K562 (cell line): ENCODE results near the gene HADHA. TPM values are rescaled to one million over a fixed set of nuclear protein-coding genes. Genes with fewer than 3 reads are reported as not detected.
A peak's percentile ranks its signal among the peaks of the same experiment; 100 is the strongest.

Experiments
- ATAC-seq: fragments of 200-7000 bp; cut with Tn5 transposase; 3 replicates; pipeline ENCODE4 v1.9.1; 2020; ENCODE audit warnings: moderate library complexity
- BruUV-seq: library from RNA; stranded (reverse); fragments of 400-500 nt; replicated peaks from 2 replicates; lab custom pipeline; 2021; lab: Mats Ljungman, UMichigan
- CTCF ChIA-PET: fragments of 300-600 bp; formaldehyde crosslinking; extraction: SDS; loops from one replicate; lab custom pipeline; 2021; ENCODE audit warnings: low intra/inter-chr PET ratio; lab: Yijun Ruan, JAX
- POLR2A ChIA-PET: fragments of 300-600, 350-650 bp; sonication (Branson Sonifier 250); formaldehyde crosslinking; extraction: SDS; loops from one replicate; lab custom pipeline; 2021; ENCODE audit warnings: antibody characterized with exemption, inconsistent platforms; lab: Yijun Ruan, JAX
- DNase-seq, 4 experiments: peaks; one replicate each; pipeline versions ENCODE4 v3.0.0 to v3.0.0-alpha.2; 2011 to 2018; ENCODE audit warnings: low spot score in 3 of 4, mixed read lengths in 3 of 4; ENCODE audit errors: extremely low read depth in 1 of 4
- FAIRE-seq: peaks from 2 replicates; lab custom pipeline; 2011; peaks lifted over from hg19 to GRCh38; lab: Jason Lieb, UNC
- H2AFZ ChIP-seq: 2 replicates; pipeline ENCODE4 v1.6.0; 2011; ENCODE audit warnings: low read depth, low read length, control low read depth, inconsistent platforms
- H3K27ac ChIP-seq: fragments of 200-600 bp; 3 replicates; pipeline ENCODE4 v1.8.0; 2011; ENCODE audit warnings: low read depth, mild to moderate bottlenecking, control low read depth, inconsistent platforms, low read length, moderate library complexity, mixed read lengths; ENCODE audit errors: extremely low read depth
- H3K27me3 ChIP-seq, 2 experiments: fragments of 300-600 bp in 1 of 2; 2 replicates in 1 of 2; 3 replicates in 1 of 2; pipeline versions ENCODE4 v1.6.0 to v1.8.0; 2011; ENCODE audit warnings: inconsistent platforms in 2 of 2, low read length in 2 of 2, mild to moderate bottlenecking in 1 of 2, mixed read lengths in 1 of 2, moderate library complexity in 1 of 2; ENCODE audit not compliant: control insufficient read depth in 2 of 2, insufficient read depth in 2 of 2
- H3K36me3 ChIP-seq: fragments of 300-600 bp; 3 replicates; pipeline ENCODE4 v1.8.0; 2011; ENCODE audit warnings: mild to moderate bottlenecking, low read length, inconsistent platforms; ENCODE audit not compliant: control insufficient read depth, insufficient read depth
- H3K4me1 ChIP-seq, 2 experiments: fragments of 200-600 bp in 1 of 2; replicated peaks in 1 of 2; 2 replicates in 1 of 2; 3 replicates in 1 of 2; pipeline versions ENCODE4 v1.5.1 to v1.8.0; 2011; ENCODE audit warnings: inconsistent platforms in 2 of 2, low read length in 2 of 2, mild to moderate bottlenecking in 1 of 2, mixed read lengths in 1 of 2, moderate library complexity in 1 of 2; ENCODE audit not compliant: control insufficient read depth in 2 of 2, insufficient read depth in 2 of 2
- H3K4me2 ChIP-seq: 2 replicates; pipeline ENCODE4 v1.6.1; 2011; ENCODE audit warnings: low read length, control low read depth, inconsistent platforms, mixed read lengths; ENCODE audit not compliant: insufficient read depth
- H3K4me3 ChIP-seq: fragments of 200-600 bp; sonication (generic), shearing (Covaris generic); 2 replicates; pipeline ENCODE4 v1.5.1; 2016; ENCODE audit warnings: control low read depth, inconsistent platforms
- H3K79me2 ChIP-seq: fragments of 200-600 bp; 3 replicates; pipeline ENCODE4 v1.8.0; 2011; ENCODE audit warnings: low read length, inconsistent platforms; ENCODE audit not compliant: control insufficient read depth, insufficient read depth
- H3K9ac ChIP-seq, 2 experiments: 2 replicates each; pipeline versions ENCODE4 v1.6.0 to v1.6.1; 2011; ENCODE audit warnings: low read depth in 2 of 2, low read length in 2 of 2, control low read depth in 1 of 2, inconsistent platforms in 1 of 2, mild to moderate bottlenecking in 1 of 2, mixed read lengths in 1 of 2; ENCODE audit not compliant: insufficient read depth in 1 of 2
- H3K9me1 ChIP-seq: one replicate; pipeline ENCODE4 v1.6.0; 2011; ENCODE audit warnings: inconsistent platforms, mild to moderate bottlenecking, low read length, moderate library complexity; ENCODE audit not compliant: control insufficient read depth, insufficient read depth
- H3K9me3 ChIP-seq: replicated peaks from 2 replicates; pipeline ENCODE4 v1.5.1; 2011; ENCODE audit warnings: low read depth, low read length, inconsistent platforms; ENCODE audit not compliant: control insufficient read depth, insufficient read depth
- H4K20me1 ChIP-seq: replicated peaks from 2 replicates; pipeline ENCODE4 v1.6.1; 2011; ENCODE audit warnings: low read length, inconsistent platforms, mixed read lengths; ENCODE audit not compliant: control insufficient read depth, insufficient read depth
- CHD4 ChIP-seq: fragments of 200-600 bp; sonication (generic); IDR thresholded peaks from 3 replicates; pipeline ENCODE4 v1.6.1; 2012; ENCODE audit warnings: low read depth, mild to moderate bottlenecking, mixed read lengths, low read length, inconsistent platforms; ENCODE audit not compliant: insufficient read depth, insufficient replicate concordance, poor library complexity, severe bottlenecking
- HOMEZ ChIP-seq: fragments of 250-450 bp; sonication (Bioruptor Pico); IDR thresholded peaks from 2 replicates; pipeline ENCODE4 v1.4.0; 2020; ENCODE audit warnings: mild to moderate bottlenecking, moderate library complexity
- MTA2 ChIP-seq: fragments of 450-650 bp; IDR thresholded peaks from 2 replicates; pipeline ENCODE4 v1.6.1; 2016; ENCODE audit warnings: low read depth
- NCOA2 ChIP-seq, 2 experiments: fragments of 450-650 bp; IDR thresholded peaks; 2 replicates each; pipeline ENCODE4 v1.6.1; 2018; ENCODE audit warnings: mild to moderate bottlenecking in 2 of 2, moderate library complexity in 1 of 2; ENCODE audit not compliant: partially characterized antibody in 2 of 2
- NFIX ChIP-seq: fragments of 250-450 bp; sonication (Bioruptor Pico); IDR thresholded peaks from 2 replicates; pipeline ENCODE4 v1.4.0; 2020; ENCODE audit warnings: low read depth, mild to moderate bottlenecking, moderate library complexity
- NR2C2 ChIP-seq, 2 experiments: fragments of 200-800 bp in 1 of 2; sonication (Bioruptor generic) in 1 of 2; sonication (generic) in 1 of 2; formaldehyde crosslinking in 1 of 2; IDR thresholded peaks; 2 replicates each; pipeline versions ENCODE4 v1.6.1 to v1.8.0; 2016 to 2022; ENCODE audit warnings: mild to moderate bottlenecking in 1 of 2, missing compliant biosample characterization in 1 of 2, missing genetic modification characterization in 1 of 2, missing genetic modification reagents in 1 of 2
- PBX2 ChIP-seq, 2 experiments: IDR thresholded peaks in 1 of 2; conservative IDR thresholded peaks in 1 of 2; 2 replicates each; pipeline ENCODE4 v1.6.1; 2016; ENCODE audit warnings: low read depth in 2 of 2, mild to moderate bottlenecking in 1 of 2, missing compliant biosample characterization in 1 of 2, missing genetic modification characterization in 1 of 2, moderate library complexity in 1 of 2
- PHF8 ChIP-seq: fragments of 200-600 bp; sonication (generic); IDR thresholded peaks from 2 replicates; pipeline ENCODE4 v1.6.1; 2012; ENCODE audit warnings: mixed run types, mild to moderate bottlenecking, inconsistent platforms, low read length, moderate library complexity, borderline replicate concordance
- RB1 ChIP-seq: fragments of 450-650 bp; IDR thresholded peaks from 2 replicates; pipeline ENCODE4 v1.6.1; 2017; ENCODE audit warnings: low read depth, mild to moderate bottlenecking
- TBL1XR1 ChIP-seq, 2 experiments: IDR thresholded peaks; 2 replicates each; pipeline ENCODE4 v1.6.1; 2012; ENCODE audit warnings: improper control_type of control experiment in 2 of 2, low read length in 2 of 2, mild to moderate bottlenecking in 1 of 2
- TFAP4 ChIP-seq: sonication (generic); formaldehyde crosslinking; IDR thresholded peaks from 2 replicates; pipeline ENCODE4 v1.8.0; 2022; ENCODE audit warnings: missing genetic modification reagents, mild to moderate bottlenecking, moderate library complexity, borderline replicate concordance
- ZNF146 ChIP-seq: IDR thresholded peaks from one replicate; pipeline ENCODE4 v1.6.1; 2018; ENCODE audit warnings: missing compliant biosample characterization; ENCODE audit not compliant: unreplicated experiment
- WGBS: fragments of 100-300 bp; shearing (Covaris generic); methylation state at CpG from one replicate; pipeline ENCODE4 v1.1.6; 2016; ENCODE audit warnings: low coverage, mixed read lengths; ENCODE audit not compliant: insufficient coverage; ENCODE audit errors: missing lambda C conversion rate; 5-methylcytosine and 5-hydroxymethylcytosine counted together
- in situ Hi-C: fragments of 300-500 bp; cut with MboI; formaldehyde crosslinking; loops from 4 replicates; pipeline ENCODE4 v1.15.0; 2018; ENCODE audit warnings: inconsistent platforms, mixed read lengths
- intact Hi-C: fragments of 100-400 bp; cut with micrococcal nuclease; formaldehyde crosslinking; loops from 2 replicates; pipeline ENCODE4 v1.14.2; 2022
- polyA plus RNA-seq, 8 experiments: library from polyadenylated mRNA; depleted of rRNA in 4 of 8; stranded (reverse) in 5 of 8; unstranded in 3 of 8; fragments of >200 nt; fragmentation: Nextera tagmentation in 2 of 8; fragmentation: Illumina TruSeq in 1 of 8; extraction: Ambion mirVana in 2 of 8; extraction: Trizol in 1 of 8; gene quantifications; 2 replicates each; pipeline versions ENCODE4 v1.2.1 to v1.2.3, GENCODE V29; 2011 to 2014; ENCODE audit warnings: inconsistent platforms in 1 of 8, missing spikeins in 1 of 8
- total RNA-seq, 7 experiments: library from RNA; depleted of rRNA in 6 of 7; stranded (reverse); fragments of >200 nt in 6 of 7; fragmentation: Illumina TruSeq in 2 of 7; extraction: Trizol in 2 of 7; gene quantifications; 2 replicates each; pipeline versions ENCODE4 v1.2.1 to v1.2.3, GENCODE V29; 2011 to 2021; ENCODE audit warnings: low replicate concordance in 1 of 7

HADHA gene
- total and polyA plus RNA-seq, 9 of the 15 experiments (the other 6 are each of a cell fraction or from before 2014, with no cell fraction given) = 145 to 326 (median 202) TPM

- H3K9ac ChIP-seq = peak within 1 kb of the TSS; percentile 68 to 92; a peak in 3 of 4 replicates
- H3K9me3 ChIP-seq = no peaks in the 10 kb centered on the region
- intact Hi-C loops (loop anchor here (5.0 kb wide), 1 partner anchor 294 kb away; no protein-coding TSS in a partner anchor), in situ Hi-C loops (no loop called here)
- no peak within 1 kb of the TSS for H3K27ac ChIP-seq
- H3K27me3 ChIP-seq = no peaks in the 10 kb centered on the region
- CTCF ChIA-PET = interaction anchor here (1.2 kb wide), 1 partner anchor 11 kb away, joined by 4 read pairs; no protein-coding TSS in a partner anchor
- 2% methylated on average over 20 of the region's 102 CpGs for WGBS
- no peaks in the 10 kb centered on the region for H4K20me1 ChIP-seq
- no peaks in the 10 kb centered on the region for H3K9me1 ChIP-seq
- peak within 1 kb of the TSS; percentile 88 for H2AFZ ChIP-seq
- ATAC-seq = peak; percentile 39
- FAIRE-seq = no peak
- peaks cover 0 to 43% of the 10 kb centered on the region in 2 experiments; a peak in 2 of 5 replicates for H3K4me1 ChIP-seq
- no peaks in the 10 kb centered on the region for H3K36me3 ChIP-seq
- H3K79me2 ChIP-seq = no peaks in the 10 kb centered on the region
- peak in 3 of 4 experiments; percentile 73 to 90 (median 89) for DNase-seq
- BruUV-seq = no TSS peak
- peak within 1 kb of the TSS; percentile 47 for H3K4me3 ChIP-seq
- peak within 1 kb of the TSS; percentile 46 for H3K4me2 ChIP-seq
- POLR2A ChIA-PET = interaction anchor here (0.6 to 1.0 kb wide), 2 partner anchors 18 to 141 kb away, joined by 4 to 5 read pairs; no protein-coding TSS in a partner anchor
- no peak for TF ChIP-seq MTA2
- no peak for TF ChIP-seq CHD4
- TF ChIP-seq TFAP4 = no peak
- TF ChIP-seq HOMEZ (CRISPR knock-in tag) = no peak
- no peak for TF ChIP-seq NR2C2 (CRISPR knock-in tag; IDR thresholded peaks at IDR 0.05)
- TF ChIP-seq NR2C2 (tag; IDR thresholded peaks at IDR 0.05) = no peak
- TF ChIP-seq PHF8 = peak; percentile 44; the same call in 1 of the 2 replicates
- no peak for TF ChIP-seq NCOA2 (IDR thresholded peaks at IDR 0.05; ENCODE audit: partially characterized antibody in 2 of 2)
- no peak for TF ChIP-seq TBL1XR1 (IDR thresholded peaks at IDR 0.05; ENCODE audit: low read length in 2 of 2)
- TF ChIP-seq RB1 = peak; percentile 71; the same call in 1 of the 2 replicates
- TF ChIP-seq ZNF146 (CRISPR knock-in tag) = no peak
- TF ChIP-seq PBX2 (CRISPR knock-in tag; IDR thresholded peaks at IDR 0.05; ENCODE audit: low read depth) = no peak
- no peak for TF ChIP-seq PBX2 (tag; conservative IDR thresholded peaks at IDR 0.05; ENCODE audit: low read depth)
- TF ChIP-seq NFIX = no peak
Measured at GRCh38 chr2:26172871-26173775, 71.3 kb downstream of the HADHA start, which contains the start of gene GAREM2. Gene GAREM2 (plus strand): TSS chr2:26173088. CDS start chr2:26173221, 133 bp downstream.
